HEK293 (cell line): ENCODE measurements around the gene L3MBTL4.

Experiments
- CTCF ChIP-seq: fragments of 450-650 bp; formaldehyde crosslinking; IDR thresholded peaks from 2 replicates; pipeline ENCODE4 v1.5.1; 2016; ENCODE audit warnings: missing biosample characterization, missing genetic modification characterization
- KLF16 ChIP-seq: fragments of 450-650 bp; formaldehyde crosslinking; IDR thresholded peaks from 2 replicates; pipeline ENCODE4 v1.5.1; 2017; ENCODE audit warnings: missing biosample characterization, missing genetic modification characterization
- MYNN ChIP-seq: fragments of 450-650 bp; formaldehyde crosslinking; IDR thresholded peaks from 2 replicates; pipeline ENCODE4 v1.5.1; 2016; ENCODE audit warnings: missing biosample characterization, missing genetic modification characterization, borderline replicate concordance
- PBX3 ChIP-seq: sonication (generic); formaldehyde crosslinking; IDR thresholded peaks from 2 replicates; pipeline ENCODE4 v1.8.1; 2022; ENCODE audit warnings: mild to moderate bottlenecking, moderate library complexity, missing genetic modification reagents
- REST ChIP-seq: fragments of 450-650 bp; formaldehyde crosslinking; IDR thresholded peaks from 2 replicates; pipeline ENCODE4 v1.5.1; 2016; ENCODE audit warnings: missing biosample characterization, missing genetic modification characterization
- ZBTB8A ChIP-seq: fragments of 450-650 bp; formaldehyde crosslinking; IDR thresholded peaks from 2 replicates; pipeline ENCODE4 v1.5.1; 2016; ENCODE audit warnings: missing biosample characterization, missing genetic modification characterization
- ZNF146 ChIP-seq: fragments of 450-650 bp; formaldehyde crosslinking; IDR thresholded peaks from 2 replicates; pipeline ENCODE4 v1.5.1; 2016; ENCODE audit warnings: missing biosample characterization, missing genetic modification characterization
- ZNF148 ChIP-seq: fragments of 450-650 bp; formaldehyde crosslinking; IDR thresholded peaks from 2 replicates; pipeline ENCODE4 v1.5.0; 2017; ENCODE audit warnings: missing biosample characterization, missing genetic modification characterization, borderline replicate concordance
- ZNF211 ChIP-seq: fragments of 450-650 bp; formaldehyde crosslinking; IDR thresholded peaks from 2 replicates; pipeline ENCODE4 v1.5.1; 2016; ENCODE audit warnings: low read depth, missing biosample characterization, missing genetic modification characterization
- ZNF391 ChIP-seq: fragments of 450-650 bp; formaldehyde crosslinking; IDR thresholded peaks from 2 replicates; pipeline ENCODE4 v1.5.1; 2016; ENCODE audit warnings: low read depth, missing biosample characterization, missing genetic modification characterization, borderline replicate concordance
- ZNF544 ChIP-seq: fragments of 450-650 bp; formaldehyde crosslinking; IDR thresholded peaks from 2 replicates; pipeline ENCODE4 v1.5.0; 2017; ENCODE audit warnings: missing biosample characterization, missing genetic modification characterization
- ZNF707 ChIP-seq: fragments of 450-650 bp; formaldehyde crosslinking; IDR thresholded peaks from 2 replicates; pipeline ENCODE4 v1.5.1; 2016; ENCODE audit warnings: missing biosample characterization, missing genetic modification characterization
- ZSCAN16 ChIP-seq: fragments of 450-650 bp; formaldehyde crosslinking; IDR thresholded peaks from 2 replicates; pipeline ENCODE4 v1.5.1; 2016; ENCODE audit warnings: missing biosample characterization, missing genetic modification characterization

- TF ChIP-seq ZNF391 (no peak), ZNF707 (tag by site-specific recombination) (no peak), KLF16 (tag by site-specific recombination) (no peak), ZNF146 (tag by site-specific recombination) (no peak), PBX3 (CRISPR knock-in tag) (no peak), ZSCAN16 (tag by site-specific recombination) (no peak), CTCF (tag by site-specific recombination) (no peak), ZNF148 (no peak), ZBTB8A (tag by site-specific recombination) (no peak), MYNN (tag by site-specific recombination) (no peak), ZNF211 (tag by site-specific recombination) (no peak), ZNF544 (tag by site-specific recombination) (no peak), REST (tag by site-specific recombination) (no peak)
Observed at GRCh38 chr18:6441200-6441599, 26.5 kb upstream of the L3MBTL4 start.
